GM19240 (cell line): Measurements from ENCODE around the gene IFNK.
A peak's percentile ranks its signal among the peaks of the same experiment; 100 is the strongest.
"Not testable (repeated sequence)": the region's sequence is repeated elsewhere in the genome, so short reads cannot be mapped to it uniquely, and the experiment has no call there.

Source experiments
- DNase-seq: peaks from one replicate; pipeline ENCODE4 v3.0.0; 2011; ENCODE audit warnings: low spot score; ENCODE audit not compliant: insufficient read length

IFNK gene, protein sequence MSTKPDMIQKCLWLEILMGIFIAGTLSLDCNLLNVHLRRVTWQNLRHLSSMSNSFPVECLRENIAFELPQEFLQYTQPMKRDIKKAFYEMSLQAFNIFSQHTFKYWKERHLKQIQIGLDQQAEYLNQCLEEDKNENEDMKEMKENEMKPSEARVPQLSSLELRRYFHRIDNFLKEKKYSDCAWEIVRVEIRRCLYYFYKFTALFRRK

DNA sequence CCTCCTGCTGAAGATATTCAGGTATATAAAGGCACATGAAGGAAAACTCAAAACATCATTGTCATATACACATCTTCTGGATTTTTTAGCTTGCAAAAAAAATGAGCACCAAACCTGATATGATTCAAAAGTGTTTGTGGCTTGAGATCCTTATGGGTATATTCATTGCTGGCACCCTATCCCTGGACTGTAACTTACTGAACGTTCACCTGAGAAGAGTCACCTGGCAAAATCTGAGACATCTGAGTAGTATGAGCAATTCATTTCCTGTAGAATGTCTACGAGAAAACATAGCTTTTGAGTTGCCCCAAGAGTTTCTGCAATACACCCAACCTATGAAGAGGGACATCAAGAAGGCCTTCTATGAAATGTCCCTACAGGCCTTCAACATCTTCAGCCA is at the start of gene IFNK:
IFNK (plus strand) TSS at position 55 of the 400 bp plus-strand sequence; CDS start at position 102, 47 bp downstream.
- no peak for DNase-seq

DNA sequence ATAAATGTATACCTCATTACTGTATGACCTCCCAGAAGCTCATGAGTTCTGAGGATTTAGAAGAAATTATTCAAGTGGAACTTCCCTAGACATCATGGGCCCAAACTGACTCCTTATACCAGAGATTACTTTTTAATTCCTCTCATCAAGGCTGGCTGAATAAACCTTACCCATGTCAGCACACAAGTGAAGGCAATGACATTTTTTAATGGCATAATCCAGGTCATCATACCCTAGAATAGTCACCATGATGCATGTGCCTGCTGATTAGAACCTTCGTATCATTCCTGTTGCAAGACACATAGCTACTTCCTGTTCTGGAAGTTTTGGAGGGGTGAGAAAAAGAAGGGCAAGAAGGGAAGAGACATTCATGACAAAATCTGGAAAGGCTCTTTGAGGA is 49.8 kb upstream of the IFNK start:
- DNase-seq: no peak

DNA sequence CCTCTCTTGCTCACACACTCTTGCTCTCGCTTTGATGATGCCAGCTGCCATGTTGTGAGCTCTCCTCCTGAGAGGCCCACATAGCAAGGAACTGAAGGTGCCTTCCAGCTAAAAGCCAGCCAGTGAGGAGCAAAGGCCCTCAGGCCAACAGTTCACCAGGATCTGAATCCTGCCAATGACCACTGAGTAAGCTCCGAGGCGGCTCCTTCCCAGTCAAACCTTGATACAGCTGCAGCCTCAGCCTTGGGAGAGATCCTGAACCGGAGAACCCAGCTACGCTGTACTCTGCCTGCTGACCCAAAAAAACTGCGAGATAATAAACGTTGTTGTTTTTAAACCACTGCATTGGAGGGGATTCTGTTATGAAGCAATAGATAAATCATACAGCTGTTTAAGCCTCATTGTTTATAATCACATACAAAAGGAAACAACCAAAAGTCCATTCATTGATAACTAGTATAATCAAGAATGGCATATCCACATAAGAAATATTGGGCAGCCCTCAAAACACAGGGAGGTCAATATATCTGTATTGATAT is 49.0 kb upstream of the IFNK start:
- no peak for DNase-seq

DNA sequence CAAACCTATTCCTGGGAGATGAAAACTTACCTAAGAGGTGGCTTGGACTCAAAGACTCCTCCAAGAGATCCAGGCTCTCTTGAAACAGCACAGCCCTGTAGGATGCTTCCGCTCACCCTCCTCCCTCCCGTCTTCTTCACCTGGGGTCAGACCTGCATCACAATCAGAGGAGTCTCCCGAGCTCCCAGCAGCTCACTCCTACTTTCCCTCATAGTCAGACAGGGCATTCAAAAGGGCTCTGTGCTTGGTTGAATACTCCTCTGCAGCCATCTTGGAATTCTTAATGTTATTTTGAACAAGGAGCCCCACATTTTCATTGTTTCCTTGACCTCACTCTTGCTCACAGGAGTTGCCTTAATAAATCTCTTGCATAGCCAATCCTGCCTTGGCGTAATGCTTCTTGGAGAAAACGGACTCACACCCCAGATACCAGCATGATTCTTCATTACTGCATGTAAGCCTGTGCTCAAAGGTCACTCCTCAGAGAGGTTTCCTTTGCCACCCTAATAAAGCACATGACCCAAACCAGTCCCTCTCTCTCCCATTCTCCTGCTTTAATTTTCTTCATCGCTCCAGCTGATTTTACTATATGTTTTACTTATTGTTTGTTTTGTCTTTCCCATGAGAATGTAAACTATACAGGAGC is 47.1 kb upstream of the IFNK start:
- DNase-seq: no peak

DNA sequence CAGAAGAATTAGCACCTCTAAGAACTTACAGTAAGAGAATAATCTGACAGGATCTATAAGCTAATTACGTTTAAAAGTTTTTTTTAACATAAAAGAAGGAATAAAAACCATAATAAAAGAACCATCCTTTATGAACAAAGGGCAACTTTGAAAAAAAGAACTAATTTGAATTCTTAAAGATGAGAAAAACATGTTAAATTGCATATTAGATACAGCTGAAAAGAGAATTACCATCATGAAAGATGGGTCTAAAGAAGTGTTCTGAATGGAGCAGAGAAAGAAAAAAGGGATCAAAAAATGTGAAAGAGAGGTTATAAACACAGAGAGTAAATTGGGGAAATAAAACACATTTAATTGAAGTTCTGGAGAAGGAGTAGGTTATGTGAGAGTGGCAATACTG is 45.8 kb upstream of the IFNK start:
- DNase-seq: no peak

DNA sequence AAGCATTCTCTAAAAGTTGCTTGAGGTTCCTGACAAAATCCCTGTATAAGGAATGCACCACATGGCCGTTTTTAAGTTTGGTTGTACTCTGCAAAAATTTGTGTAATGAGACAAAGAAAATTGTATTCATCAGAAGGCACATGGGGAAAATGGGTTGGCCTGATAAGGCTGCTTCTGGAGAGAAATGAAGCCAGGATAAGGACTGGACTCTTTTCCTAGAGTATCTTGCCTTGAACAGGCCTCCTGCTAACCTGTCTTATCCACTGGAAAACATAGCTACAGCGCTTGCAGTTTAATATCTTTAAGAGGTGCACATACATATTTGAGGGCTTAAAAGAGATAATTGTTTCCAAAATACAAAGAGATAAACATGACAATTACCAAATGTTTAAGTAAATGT is 41.4 kb upstream of the IFNK start:
- no peak for DNase-seq

DNA sequence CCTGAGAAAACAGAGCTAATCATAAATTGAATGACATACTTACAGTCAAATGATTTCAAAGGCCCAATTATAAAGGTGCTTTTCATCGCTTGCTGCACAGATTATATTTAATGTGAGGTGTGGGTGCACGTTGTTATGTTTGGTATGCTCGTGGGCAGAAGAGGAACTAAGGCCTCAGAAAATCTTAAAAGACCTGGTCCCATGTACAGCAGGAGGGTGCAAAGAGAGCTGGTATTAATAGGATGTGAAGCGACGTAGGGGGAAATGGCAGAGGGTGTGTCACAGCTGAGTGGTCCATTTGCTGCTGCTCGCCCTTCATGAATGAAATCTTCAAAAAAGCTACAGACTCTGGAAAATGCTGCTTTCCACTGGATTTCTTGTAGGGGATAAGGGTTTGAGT is 40.5 kb upstream of the IFNK start:
- no peak for DNase-seq

DNA sequence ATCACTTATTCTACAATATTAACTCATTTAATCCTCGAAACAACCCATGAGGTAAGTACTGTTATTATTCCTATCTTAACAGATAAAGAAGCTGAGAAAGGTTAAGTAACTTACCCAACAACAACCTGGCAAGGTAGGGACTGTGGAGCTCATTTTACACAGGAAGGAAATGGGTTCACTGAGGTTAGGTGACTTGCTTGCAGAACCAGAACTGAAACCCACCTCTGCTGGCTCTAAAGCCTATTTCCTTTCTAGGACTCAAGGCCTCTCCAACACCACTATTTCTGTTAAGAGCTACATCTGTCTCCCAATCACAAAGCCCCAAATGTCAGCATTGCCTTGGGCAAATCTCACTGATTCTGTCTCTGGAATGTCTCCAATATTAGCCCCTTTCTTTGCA is 38.9 kb upstream of the IFNK start:
- peak; percentile 14 for DNase-seq

DNA sequence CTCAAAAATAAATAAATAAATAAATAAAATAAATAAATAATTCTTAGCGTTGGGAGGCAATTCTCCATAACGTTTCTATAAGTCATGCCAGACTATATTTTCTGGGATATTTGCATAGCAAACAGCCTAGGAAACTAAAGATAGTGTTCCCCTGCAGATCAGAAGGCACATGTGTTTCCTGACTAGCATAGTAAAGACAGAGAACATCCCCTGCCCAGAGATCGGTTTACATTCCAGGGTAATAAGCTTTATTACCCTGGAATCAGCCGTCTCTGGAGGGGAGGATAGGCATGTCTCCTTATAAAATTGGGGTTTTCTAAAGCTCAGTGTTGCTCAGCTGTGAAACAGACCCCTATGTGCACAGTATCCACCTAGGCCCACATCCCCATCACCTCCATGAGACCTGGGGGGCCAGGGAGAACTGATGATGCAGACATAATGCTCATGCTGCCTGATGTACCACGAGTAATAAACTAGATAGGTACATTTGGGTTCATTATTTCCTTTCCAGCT is 36.9 kb upstream of the IFNK start:
- DNase-seq: no peak

DNA sequence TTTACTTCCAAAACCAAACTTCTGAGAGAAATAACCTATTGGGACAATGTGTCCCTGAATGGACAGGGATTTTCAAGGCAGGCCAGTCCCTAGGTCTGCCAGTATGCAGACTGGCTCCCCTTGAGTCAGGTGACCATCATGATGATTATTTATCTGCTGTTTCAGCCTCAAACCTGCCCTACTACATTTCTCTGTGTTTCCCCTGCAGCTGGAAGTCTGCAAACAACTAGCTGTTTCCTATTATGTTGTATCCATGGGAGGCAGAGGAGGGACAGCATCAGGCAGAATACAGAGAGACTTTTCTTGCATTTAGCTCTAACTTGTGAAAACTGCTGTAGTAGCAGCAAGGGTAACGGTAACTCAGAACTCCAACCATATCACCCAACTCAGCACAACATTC is 36.2 kb upstream of the IFNK start:
- no peak for DNase-seq

DNA sequence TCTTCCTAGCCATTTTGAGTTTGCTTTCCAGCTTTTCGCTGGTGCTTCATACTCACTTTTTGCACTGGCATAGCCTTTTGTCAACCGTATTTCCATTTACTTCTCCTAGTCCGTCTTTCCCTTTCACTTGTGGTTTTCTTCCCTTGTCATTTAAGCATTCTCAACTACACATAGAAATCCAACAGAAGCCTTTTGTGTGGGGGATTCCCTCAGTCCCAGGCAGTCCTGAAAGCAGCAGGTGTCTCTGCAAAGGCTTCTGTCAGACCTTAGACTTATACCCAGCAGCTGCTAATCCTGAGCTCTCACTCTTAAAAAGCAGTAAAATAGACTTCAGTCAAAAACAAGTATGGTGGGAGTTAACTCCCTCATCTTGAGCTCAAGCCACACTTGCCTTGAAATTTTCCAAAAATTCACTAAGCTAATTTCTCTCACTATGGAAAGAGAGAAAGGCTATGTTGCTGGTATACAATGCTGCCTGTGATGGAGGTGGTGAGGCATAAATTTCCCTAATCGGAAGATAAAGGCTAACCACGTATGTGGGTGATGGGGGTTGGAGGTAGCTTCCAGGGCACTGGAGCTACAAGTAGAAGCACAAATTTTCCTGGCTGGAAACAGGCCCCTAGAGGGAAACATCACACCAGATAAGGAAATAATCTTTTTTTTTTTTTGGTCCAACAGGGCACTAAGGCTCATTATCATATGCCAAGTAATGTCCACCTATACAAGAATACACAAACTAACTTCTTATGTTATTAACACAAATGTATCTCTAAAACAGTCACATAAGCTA is 34.8 kb upstream of the IFNK start:
- peak; percentile 36 for DNase-seq

DNA sequence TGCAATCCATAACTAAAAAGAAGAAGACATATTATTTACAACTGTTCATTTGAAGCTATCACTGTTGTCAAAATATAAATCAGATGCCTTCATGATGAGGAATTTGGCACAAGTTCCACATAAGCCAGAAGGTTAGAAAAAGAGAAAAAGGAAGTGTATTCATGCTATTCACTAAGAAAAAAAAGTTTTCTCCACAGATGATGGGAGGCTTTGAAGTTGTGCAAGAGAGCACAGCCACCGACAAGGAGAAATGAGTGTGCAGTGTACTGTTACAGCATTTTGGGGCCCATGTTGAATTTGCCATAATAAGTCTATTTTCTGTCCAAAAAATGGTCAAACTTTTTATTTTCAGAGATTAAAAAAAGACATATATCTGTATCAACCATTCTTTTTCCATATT is 32.9 kb upstream of the IFNK start:
- DNase-seq: no peak

DNA sequence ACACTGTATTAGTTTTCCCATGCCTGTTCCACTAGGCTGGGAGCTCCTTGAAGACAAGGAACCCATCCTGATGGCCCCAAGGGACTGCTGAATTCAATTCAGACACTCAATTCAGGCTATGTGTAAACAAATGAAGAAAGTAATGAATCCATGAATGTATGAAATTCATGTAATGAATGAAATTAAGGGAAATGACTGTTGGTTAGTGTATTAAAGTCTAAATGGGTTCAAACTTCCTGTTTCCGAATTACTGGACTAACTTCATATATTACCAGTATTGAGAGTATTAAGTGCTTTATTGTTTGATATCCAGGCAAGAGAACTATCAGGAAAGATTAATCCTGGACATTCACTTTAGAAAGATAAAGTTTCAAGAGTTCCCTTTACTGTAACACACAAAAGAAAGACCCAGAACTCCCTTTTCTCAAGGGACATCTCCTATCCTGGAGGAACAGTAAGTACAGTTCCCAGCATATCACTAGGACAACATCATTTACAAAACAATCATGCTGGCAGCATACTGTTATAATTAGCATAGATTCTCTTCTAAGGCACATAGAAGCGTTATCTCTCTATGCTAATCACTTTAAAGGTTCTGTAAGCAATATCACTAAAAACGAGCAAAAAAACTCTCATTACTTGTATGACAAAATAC is 28.5 kb upstream of the IFNK start:
- DNase-seq: no peak

DNA sequence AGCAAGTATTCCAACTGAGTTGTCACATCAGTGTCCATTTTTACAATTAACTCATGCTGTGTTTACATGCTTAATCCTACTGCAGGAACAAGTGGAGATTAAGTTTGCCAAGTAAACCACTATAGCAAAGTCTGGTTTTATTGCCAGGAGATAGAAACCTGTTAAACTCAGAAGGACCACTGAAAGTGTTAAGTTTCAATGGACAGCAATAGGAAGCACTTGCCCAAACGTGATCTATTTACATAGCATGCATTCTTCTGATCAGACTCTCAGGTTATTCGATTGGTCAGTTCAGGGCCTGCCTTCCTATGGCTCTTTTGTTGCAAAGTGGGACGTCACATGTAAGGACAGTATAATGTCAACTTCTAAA is 28.0 kb upstream of the IFNK start:
- DNase-seq: no peak

DNA sequence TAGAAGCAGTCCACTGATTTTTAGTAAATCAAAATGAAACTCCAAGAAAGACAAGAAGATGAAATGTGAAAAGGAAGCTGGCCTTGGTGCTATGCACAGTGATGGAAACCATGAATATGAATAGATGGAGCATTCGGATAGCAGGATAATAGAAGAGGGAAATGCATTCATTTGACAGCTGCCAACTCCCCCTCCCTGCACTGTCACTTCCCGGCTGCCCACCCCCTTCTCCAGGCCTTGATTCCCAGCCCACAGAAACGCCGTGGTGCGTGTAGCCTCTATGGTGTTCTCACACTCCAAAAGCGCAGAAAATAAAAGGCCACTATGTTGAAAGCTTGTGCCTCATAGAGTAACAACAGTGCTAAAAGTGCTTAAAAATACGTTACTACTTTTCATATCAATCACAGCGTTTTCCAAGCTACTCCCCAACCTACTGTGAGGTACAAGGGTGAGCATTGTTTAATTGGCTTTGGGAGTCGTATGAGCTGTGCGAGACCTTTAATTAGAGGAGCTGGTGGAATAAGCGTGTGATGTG is 26.1 kb upstream of the IFNK start:
- no peak for DNase-seq

DNA sequence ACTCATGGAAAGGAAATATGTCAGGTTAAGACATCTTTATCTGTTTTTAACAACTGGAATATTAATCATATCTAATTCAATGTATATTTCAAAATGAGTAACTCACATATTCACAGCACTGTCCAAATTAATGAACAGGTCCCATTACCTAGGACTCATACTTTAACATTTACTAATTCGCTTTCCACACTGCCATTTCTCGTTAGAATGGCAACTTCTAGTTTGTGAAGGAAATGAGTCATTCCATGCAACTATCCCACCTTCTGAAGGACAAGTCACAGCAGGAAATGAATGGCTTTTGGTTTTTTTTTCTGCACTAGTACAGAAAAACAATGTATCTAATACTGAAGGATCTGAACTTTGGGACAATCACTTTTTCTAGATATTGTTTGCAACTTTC is 24.6 kb upstream of the IFNK start:
- DNase-seq: no peak

DNA sequence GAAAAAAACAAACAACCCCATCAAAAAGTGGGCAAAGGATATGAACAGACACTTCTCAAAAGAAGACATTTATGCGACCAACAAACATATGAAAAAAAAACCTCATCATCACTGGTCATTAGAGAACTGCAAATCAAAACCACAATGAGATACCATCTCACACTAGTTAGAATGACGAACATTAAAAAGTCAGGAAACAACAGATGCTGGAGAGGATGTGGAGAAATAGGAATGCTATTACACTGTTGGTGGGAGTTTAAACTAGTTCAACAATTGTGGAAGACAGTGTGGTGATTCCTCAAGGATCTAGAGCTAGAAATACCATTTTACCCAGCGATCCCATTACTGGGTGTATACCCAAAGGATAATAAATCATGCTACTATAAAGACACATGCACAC is 23.2 kb upstream of the IFNK start:
- DNase-seq: not testable (repeated sequence)

DNA sequence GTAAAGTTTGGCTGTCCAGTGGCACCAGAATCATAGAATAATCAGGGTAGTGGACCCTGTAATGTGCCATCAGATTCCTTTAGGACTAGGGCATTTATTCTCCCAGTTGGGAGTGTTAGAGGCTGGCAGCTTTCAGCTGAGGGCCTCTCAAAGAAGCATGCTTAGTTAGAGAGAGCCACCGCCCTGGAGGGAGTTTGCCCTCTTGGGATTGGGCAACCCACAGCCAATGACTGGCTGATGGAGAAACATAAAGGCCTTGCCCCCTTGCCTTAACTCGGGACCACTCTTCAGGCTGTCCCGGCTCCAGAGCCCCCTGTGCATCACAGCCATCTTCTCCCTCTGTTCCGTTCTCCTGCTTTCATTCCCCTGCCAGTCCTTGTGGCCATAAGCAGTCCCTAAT is 20.5 kb upstream of the IFNK start:
- DNase-seq: no peak

DNA sequence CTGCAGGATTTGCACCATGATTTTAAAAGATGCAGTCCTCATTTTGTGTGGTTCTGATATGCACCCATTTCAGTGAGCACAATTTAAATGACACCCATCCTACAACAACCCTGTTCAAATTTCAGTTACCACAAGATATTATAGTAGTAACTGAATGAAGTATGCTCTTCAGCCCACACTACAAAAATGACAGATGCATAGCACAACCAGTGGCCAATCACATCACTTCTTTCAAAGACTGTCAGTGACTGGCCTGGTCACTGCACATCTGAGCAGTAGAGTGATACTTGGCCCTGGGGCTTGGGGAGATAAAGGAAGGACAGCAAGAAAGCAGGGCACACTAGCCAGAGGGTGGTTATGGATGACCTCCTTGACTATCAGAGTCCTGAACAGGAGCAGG is 19.8 kb upstream of the IFNK start:
- DNase-seq: no peak

DNA sequence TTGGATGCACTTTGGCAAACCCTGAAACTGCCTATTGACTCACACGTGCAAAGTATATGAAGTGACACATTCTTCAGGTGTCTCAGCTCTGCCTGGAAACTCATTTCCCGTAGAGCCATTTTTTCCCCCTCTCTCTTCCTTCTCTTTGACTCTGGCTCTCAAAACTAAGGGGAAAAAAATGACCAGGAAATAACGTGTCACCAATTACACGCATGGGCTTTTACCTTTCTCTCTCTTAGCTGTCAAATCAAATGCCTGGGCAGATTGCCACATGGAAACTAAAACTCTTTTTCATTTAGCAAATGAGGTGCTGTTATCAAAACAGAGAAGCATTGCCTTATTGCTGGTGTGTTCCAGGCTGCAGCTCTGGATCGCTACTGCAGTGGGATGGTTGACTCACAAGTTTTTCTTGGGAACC is 18.3 kb upstream of the IFNK start:
- no peak for DNase-seq

DNA sequence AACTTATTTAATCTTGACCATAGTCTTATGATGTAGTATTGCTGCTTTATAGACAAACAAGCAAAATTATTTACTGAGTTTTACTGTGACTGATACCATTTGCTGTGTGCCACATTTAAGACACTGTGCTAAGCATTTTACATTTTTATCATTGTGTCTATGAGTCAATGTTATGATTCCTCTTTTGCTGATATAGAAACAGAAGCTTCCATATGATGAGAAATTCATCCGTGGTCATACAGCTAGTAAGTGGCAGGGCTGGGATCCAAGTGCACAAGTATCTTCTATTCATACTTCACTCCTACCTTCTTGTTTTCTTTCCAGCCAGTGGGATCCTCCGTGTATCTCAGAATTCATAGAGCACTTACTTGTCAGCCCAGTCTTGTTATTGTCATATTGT is 17.1 kb upstream of the IFNK start:
- no peak for DNase-seq

DNA sequence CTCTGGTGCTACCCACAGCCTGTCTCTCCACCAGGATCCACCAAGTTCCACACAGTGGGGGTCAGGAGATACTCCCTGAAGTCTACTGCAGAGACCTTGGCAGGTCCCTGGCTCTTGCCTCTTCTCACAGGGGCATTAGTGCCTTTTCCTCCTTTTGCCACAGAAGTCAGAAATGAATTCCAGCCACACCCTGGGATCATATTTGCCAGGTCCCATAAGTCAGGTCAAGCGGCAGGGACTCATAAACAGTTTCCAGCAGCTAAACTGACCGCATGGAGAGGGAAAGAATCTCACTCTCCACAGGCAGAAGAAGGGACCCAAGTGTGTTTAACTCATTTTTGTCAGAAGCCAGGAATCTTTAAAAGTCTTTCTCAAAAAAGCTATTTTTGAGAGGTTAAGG is 13.3 kb upstream of the IFNK start:
- no peak for DNase-seq
